ENCODE results near the gene SLC28A2. TPM values are rescaled to one million over a fixed set of nuclear protein-coding genes. Genes with fewer than 3 reads are reported as not detected.
A peak's percentile ranks its signal among the peaks of the same experiment; 100 is the strongest.

SLC28A2 gene
- total RNA-seq, 1 donor from 2014 or later, result not detected

DNA sequence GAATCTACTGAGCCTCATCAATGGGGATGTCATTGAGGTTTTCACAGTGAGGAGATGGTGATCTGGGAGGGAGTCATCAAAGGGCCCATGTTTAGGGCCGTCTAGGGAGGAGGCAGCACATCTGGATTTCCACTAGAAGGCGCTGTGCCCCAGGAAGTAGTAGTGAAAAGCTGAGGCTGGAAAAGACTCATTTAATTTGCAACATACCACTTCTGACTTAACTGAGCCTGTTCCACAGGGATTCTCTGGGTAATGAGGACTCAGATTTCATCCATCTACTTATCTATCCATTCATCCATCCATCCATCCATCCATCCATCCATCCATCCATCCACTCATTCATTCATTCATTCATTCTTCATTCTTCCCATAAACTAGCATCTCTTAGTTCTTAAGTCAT is 46.8 kb upstream of the SLC28A2 start:
- peaks cover 11% of the 10 kb centered on the region for H3K27me3 Mint-ChIP-seq (ENCODE audit: low read depth, unreplicated experiment)
- FAIRE-seq, result no peak
- Histone ChIP-seq H3K9ac (ENCODE audit: low read length) (no peak overlapping the region), H3K9me3 (ENCODE audit: insufficient read depth, low read depth, low read length) (no peaks in the 10 kb centered on the region), H2AFZ (ENCODE audit: low read depth, low read length) (no peak overlapping the region), H4K20me1 (ENCODE audit: insufficient read depth, low read length) (no peaks in the 10 kb centered on the region), H3K27ac (ENCODE audit: low read depth, low read length) (no peak overlapping the region), H3K4me1 (ENCODE audit: insufficient read depth, low read length) (no peaks in the 10 kb centered on the region), H3K79me2 (ENCODE audit: insufficient read depth, low read length) (no peaks in the 10 kb centered on the region), H3K4me2 (ENCODE audit: low read length) (no peak overlapping the region), H3K27me3 (ENCODE audit: insufficient read depth, low read length) (peaks cover 6% of the 10 kb centered on the region), H3K4me3 (ENCODE audit: insufficient read depth, low read depth, low read length) (no peak overlapping the region), H3K36me3 (ENCODE audit: insufficient read depth, low read length) (no peaks in the 10 kb centered on the region)
- no peak overlapping the region for H3K4me3 Mint-ChIP-seq (ENCODE audit: unreplicated experiment)
- H3K9me3 Mint-ChIP-seq (ENCODE audit: unreplicated experiment), result no peaks in the 10 kb centered on the region
- no peak overlapping the region for H3K27ac Mint-ChIP-seq (ENCODE audit: unreplicated experiment)
- no peaks in the 10 kb centered on the region for H3K4me1 Mint-ChIP-seq (ENCODE audit: low read depth, unreplicated experiment)
- TF ChIP-seq, protein P1, sequence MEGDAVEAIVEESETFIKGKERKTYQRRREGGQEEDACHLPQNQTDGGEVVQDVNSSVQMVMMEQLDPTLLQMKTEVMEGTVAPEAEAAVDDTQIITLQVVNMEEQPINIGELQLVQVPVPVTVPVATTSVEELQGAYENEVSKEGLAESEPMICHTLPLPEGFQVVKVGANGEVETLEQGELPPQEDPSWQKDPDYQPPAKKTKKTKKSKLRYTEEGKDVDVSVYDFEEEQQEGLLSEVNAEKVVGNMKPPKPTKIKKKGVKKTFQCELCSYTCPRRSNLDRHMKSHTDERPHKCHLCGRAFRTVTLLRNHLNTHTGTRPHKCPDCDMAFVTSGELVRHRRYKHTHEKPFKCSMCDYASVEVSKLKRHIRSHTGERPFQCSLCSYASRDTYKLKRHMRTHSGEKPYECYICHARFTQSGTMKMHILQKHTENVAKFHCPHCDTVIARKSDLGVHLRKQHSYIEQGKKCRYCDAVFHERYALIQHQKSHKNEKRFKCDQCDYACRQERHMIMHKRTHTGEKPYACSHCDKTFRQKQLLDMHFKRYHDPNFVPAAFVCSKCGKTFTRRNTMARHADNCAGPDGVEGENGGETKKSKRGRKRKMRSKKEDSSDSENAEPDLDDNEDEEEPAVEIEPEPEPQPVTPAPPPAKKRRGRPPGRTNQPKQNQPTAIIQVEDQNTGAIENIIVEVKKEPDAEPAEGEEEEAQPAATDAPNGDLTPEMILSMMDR (IDR thresholded peaks at IDR 0.05; ENCODE audit: insufficient read depth, low read depth, low read length), result peak; percentile 82
- no peak for TF ChIP-seq EZH2 (IDR thresholded peaks at IDR 0.05; ENCODE audit: insufficient read depth, low read length)
- peak; percentile 14 for DNase-seq (ENCODE audit: low read depth)
- H3K36me3 Mint-ChIP-seq (ENCODE audit: low read depth, unreplicated experiment), result no peaks in the 10 kb centered on the region

- no peak overlapping the region for H3K4me3 ChIP-seq (ENCODE audit: insufficient read depth, low read depth, low read length)
- H3K79me2 ChIP-seq (ENCODE audit: insufficient read depth, low read length), result no peaks in the 10 kb centered on the region
- Mint-ChIP-seq H3K4me3 (ENCODE audit: unreplicated experiment) (no peak overlapping the region), H3K9me3 (ENCODE audit: unreplicated experiment) (no peaks in the 10 kb centered on the region), H3K27me3 (ENCODE audit: low read depth, unreplicated experiment) (peaks cover 8% of the 10 kb centered on the region), H3K27ac (ENCODE audit: unreplicated experiment) (no peak overlapping the region), H3K4me1 (ENCODE audit: low read depth, unreplicated experiment) (no peaks in the 10 kb centered on the region), H3K36me3 (ENCODE audit: low read depth, unreplicated experiment) (no peaks in the 10 kb centered on the region)
- H3K36me3 ChIP-seq (ENCODE audit: insufficient read depth, low read length), result no peaks in the 10 kb centered on the region
- DNase-seq (ENCODE audit: low read depth) (no peak), FAIRE-seq (no peak)
- H3K9me3 ChIP-seq (ENCODE audit: insufficient read depth, low read depth, low read length), result no peaks in the 10 kb centered on the region
- no peak overlapping the region for H2AFZ ChIP-seq (ENCODE audit: low read depth, low read length)
- no peak overlapping the region for H3K4me2 ChIP-seq (ENCODE audit: low read length)
- peaks cover 3% of the 10 kb centered on the region for H3K27me3 ChIP-seq (ENCODE audit: insufficient read depth, low read length)
- TF ChIP-seq, protein P1 (IDR thresholded peaks at IDR 0.05; ENCODE audit: insufficient read depth, low read depth, low read length), result no peak
- no peak for TF ChIP-seq EZH2 (IDR thresholded peaks at IDR 0.05; ENCODE audit: insufficient read depth, low read length)
- no peak overlapping the region for H3K27ac ChIP-seq (ENCODE audit: low read depth, low read length)
- no peaks in the 10 kb centered on the region for H4K20me1 ChIP-seq (ENCODE audit: insufficient read depth, low read length)
- no peak overlapping the region for H3K9ac ChIP-seq (ENCODE audit: low read length)
- no peaks in the 10 kb centered on the region for H3K4me1 ChIP-seq (ENCODE audit: insufficient read depth, low read length)
Measured at GRCh38 chr15:45212493-45212892, 39.5 kb upstream of the SLC28A2 start.

DNA sequence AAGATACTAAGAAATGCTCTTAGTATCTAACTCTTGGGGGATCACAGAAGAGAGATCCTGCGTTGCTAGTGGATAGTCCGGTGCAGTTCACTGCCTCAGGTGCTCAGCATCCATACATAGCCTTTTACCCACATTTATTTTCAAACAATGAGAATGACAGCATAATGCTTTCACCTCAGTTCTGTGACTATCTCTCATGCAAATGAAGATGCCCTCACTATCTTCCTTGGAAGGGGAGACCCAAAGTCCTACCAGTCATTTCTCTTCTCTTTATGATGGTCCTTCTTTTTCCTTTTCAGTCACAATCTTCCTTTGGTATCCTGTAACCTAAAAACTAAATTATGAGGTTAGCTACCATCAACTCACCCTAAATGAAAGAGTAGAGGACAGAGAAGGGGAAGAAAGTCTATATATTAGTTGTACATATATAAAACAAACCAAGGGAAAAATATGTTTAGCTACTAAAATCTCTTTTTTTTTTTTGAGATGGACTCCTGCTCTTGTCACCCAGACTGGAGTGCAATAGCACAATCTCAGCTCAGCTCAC is 30.9 kb upstream of the SLC28A2 start:
- Histone ChIP-seq H3K27me3 (ENCODE audit: insufficient read depth, low read length) (no peaks in the 10 kb centered on the region), H3K4me3 (ENCODE audit: insufficient read depth, low read depth, low read length) (no peak overlapping the region), H3K79me2 (ENCODE audit: insufficient read depth, low read length) (no peaks in the 10 kb centered on the region), H3K9ac (ENCODE audit: low read length) (no peak overlapping the region), H3K27ac (ENCODE audit: low read depth, low read length) (no peak overlapping the region), H3K4me1 (ENCODE audit: insufficient read depth, low read length) (no peaks in the 10 kb centered on the region), H4K20me1 (ENCODE audit: insufficient read depth, low read length) (no peaks in the 10 kb centered on the region), H2AFZ (ENCODE audit: low read depth, low read length) (no peak overlapping the region), H3K36me3 (ENCODE audit: insufficient read depth, low read length) (no peaks in the 10 kb centered on the region), H3K9me3 (ENCODE audit: insufficient read depth, low read depth, low read length) (no peaks in the 10 kb centered on the region), H3K4me2 (ENCODE audit: low read length) (no peak overlapping the region)
- no peaks in the 10 kb centered on the region for H3K36me3 Mint-ChIP-seq (ENCODE audit: low read depth, unreplicated experiment)
- H3K4me1 Mint-ChIP-seq (ENCODE audit: low read depth, unreplicated experiment), result no peaks in the 10 kb centered on the region
- H3K27ac Mint-ChIP-seq (ENCODE audit: unreplicated experiment), result no peak overlapping the region
- H3K27me3 Mint-ChIP-seq (ENCODE audit: low read depth, unreplicated experiment), result peaks cover 14% of the 10 kb centered on the region
- no peak for TF ChIP-seq EZH2 (IDR thresholded peaks at IDR 0.05; ENCODE audit: insufficient read depth, low read length)
- TF ChIP-seq, protein P1 (IDR thresholded peaks at IDR 0.05; ENCODE audit: insufficient read depth, low read depth, low read length), result no peak
- FAIRE-seq (no peak), DNase-seq (ENCODE audit: low read depth) (no peak)
- H3K4me3 Mint-ChIP-seq (ENCODE audit: unreplicated experiment), result no peak overlapping the region
- no peaks in the 10 kb centered on the region for H3K9me3 Mint-ChIP-seq (ENCODE audit: unreplicated experiment)

All from astrocyte (in vitro differentiated cells and primary cell).